Activated naive CD8-positive, alpha-beta T cell treated with anti-CD3 and anti-CD28 coated beads for 36 hours (primary cell): ENCODE results near the gene LGALS8. TPM values are rescaled to one million over a fixed set of nuclear protein-coding genes. Genes with fewer than 3 reads are reported as not detected.
"Not testable (repeated sequence)": the region's sequence is repeated elsewhere in the genome, so short reads cannot be mapped to it uniquely, and the experiment has no call there.

Experiments
- DNase-seq: peaks from one replicate; pipeline ENCODE4 v3.0.0; 2021
- H3K27ac Mint-ChIP-seq: one replicate; pipeline ENCODE4 v1.8.0; 2022; ENCODE audit warnings: mild to moderate bottlenecking, moderate library complexity, mixed read lengths
- H3K27me3 Mint-ChIP-seq: one replicate; pipeline ENCODE4 v1.8.0; 2022; ENCODE audit warnings: mild to moderate bottlenecking, mixed read lengths
- H3K36me3 Mint-ChIP-seq: one replicate; pipeline ENCODE4 v1.8.0; 2021; ENCODE audit warnings: mild to moderate bottlenecking, mixed read lengths
- H3K4me1 Mint-ChIP-seq: one replicate; pipeline ENCODE4 v1.8.0; 2021; ENCODE audit warnings: mixed read lengths
- H3K4me3 Mint-ChIP-seq: one replicate; pipeline ENCODE4 v1.8.0; 2022; ENCODE audit warnings: mild to moderate bottlenecking, moderate library complexity, mixed read lengths
- H3K9me3 Mint-ChIP-seq: one replicate; pipeline ENCODE4 v1.8.0; 2022; ENCODE audit warnings: mixed read lengths
- total RNA-seq, 2 experiments: library from RNA; stranded (reverse); gene quantifications; one replicate each; pipeline ENCODE4 v1.2.3, GENCODE V29; 2021

The LGALS8 gene
- total RNA-seq, 2 experiments from 2014 or later: 69.0 to 76.6 TPM

DNA sequence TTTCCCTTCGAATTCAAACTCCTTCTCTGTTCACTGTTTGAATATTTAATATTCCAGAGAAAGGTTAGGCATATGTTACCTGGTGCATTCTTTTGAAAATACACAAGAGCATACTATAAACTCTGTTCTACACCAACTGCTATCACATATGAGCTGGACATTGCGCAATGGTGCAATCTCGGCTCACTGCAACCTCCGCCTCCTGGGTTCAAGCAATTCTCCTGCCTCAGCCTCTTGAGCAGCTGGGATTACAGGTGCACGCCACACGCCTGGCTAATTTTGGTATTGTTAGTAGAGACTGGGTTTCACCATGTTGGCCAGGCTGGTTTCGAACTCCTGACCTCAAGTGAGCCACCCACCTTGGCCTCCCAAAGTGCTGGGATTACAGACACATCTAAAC lies 53.3 kb downstream of the LGALS8 start:
- DNase-seq, H3K27me3 Mint-ChIP-seq, H3K27ac Mint-ChIP-seq, H3K9me3 Mint-ChIP-seq, H3K4me1 Mint-ChIP-seq, H3K4me3 Mint-ChIP-seq: not testable (repeated sequence)
- H3K36me3 Mint-ChIP-seq: peaks cover 22% of the 10 kb centered on the region

- peaks cover 20% of the 10 kb centered on the region for H3K36me3 Mint-ChIP-seq
- H3K27me3 Mint-ChIP-seq: no peaks in the 10 kb centered on the region
- no peak overlapping the region for H3K27ac Mint-ChIP-seq
- H3K9me3 Mint-ChIP-seq: no peaks in the 10 kb centered on the region
- no peak overlapping the region for H3K4me3 Mint-ChIP-seq
- H3K4me1 Mint-ChIP-seq: no peaks in the 10 kb centered on the region
- no peak for DNase-seq
These were observed 54.9 kb downstream of the LGALS8 start for GRCh38 chr1:236578661-236579060.

DNA sequence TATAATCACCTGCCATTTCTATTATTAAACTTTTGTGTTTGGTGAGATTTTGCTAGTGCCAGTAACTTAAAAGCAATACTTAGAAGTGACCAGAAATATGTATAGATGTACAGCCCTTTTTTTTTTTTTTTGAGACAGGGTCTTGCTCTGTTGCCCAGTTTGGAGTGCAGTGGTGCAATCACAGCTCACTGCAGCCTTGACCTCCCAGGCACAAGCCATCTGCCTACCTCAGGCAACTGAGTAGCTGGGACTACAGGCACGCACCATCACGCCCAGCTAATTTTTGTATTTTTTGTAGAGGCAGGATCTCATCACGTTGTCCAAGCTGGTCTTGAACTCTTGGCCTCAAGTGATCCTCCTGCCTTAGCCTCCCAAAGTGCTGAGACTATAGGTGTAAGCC lies 56.6 kb downstream of the LGALS8 start:
- not testable (repeated sequence) for H3K27ac Mint-ChIP-seq, H3K4me1 Mint-ChIP-seq, H3K4me3 Mint-ChIP-seq, H3K27me3 Mint-ChIP-seq, DNase-seq, H3K9me3 Mint-ChIP-seq
- peaks cover 23% of the 10 kb centered on the region for H3K36me3 Mint-ChIP-seq

GRCh38 chr1:236581528-236581927 lies 57.7 kb downstream of the LGALS8 start:
- H3K36me3 Mint-ChIP-seq: peaks cover 22% of the 10 kb centered on the region
- no peak overlapping the region for H3K4me3 Mint-ChIP-seq
- no peak overlapping the region for H3K27ac Mint-ChIP-seq
- DNase-seq: no peak
- no peaks in the 10 kb centered on the region for H3K27me3 Mint-ChIP-seq
- H3K4me1 Mint-ChIP-seq: no peaks in the 10 kb centered on the region
- no peaks in the 10 kb centered on the region for H3K9me3 Mint-ChIP-seq

DNA sequence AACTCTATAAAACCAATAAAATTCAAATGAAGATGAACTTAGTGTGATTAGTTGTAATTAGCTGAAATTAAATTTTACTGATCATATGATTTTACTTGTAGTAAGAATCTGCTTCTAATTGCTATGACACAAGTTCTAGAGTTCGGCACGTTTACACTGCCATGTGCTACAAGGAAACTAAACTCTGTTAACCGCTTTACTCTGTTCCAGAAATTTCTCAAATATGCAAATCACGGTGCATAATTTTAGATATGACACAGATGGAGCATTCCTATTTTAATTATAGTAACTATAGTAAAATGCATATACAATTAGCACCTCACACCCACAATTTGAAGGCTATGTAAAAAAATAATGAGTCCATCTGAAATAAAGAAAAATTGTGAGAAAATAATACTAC lies 65.7 kb downstream of the LGALS8 start:
- H3K9me3 Mint-ChIP-seq: no peaks in the 10 kb centered on the region
- no peaks in the 10 kb centered on the region for H3K27me3 Mint-ChIP-seq
- H3K36me3 Mint-ChIP-seq: peaks cover 21% of the 10 kb centered on the region

DNA sequence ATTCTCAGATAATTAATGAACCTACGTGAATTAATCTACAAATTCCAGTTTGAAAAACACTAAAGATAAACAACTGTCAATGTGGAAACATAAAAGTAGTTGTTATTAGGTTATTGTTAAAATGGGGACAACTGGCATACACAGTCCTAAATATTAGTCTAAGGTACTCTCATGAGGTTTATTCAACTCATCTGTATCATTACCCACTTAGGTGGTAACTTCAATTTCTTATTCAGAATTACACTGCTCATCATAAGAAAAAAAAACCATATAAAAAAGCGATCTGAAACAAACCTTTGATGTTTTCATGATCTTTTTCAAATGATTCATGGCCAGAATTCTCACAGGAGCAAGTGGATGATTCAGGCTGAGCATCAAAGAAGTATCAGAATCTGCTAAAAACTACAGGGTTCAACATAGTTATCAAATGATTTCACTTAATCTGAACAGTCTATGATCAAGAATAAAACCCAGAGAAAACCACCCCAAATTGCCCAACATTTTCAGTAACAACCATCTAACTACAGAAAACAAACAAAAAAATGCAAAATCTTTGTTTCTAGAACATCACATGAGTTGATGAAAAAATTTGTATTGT lies 66.9 kb downstream of the LGALS8 start:
- H3K36me3 Mint-ChIP-seq: peaks cover 24% of the 10 kb centered on the region

More for the DNA sequence above, 65.7 kb downstream of the LGALS8 start:
- DNase-seq: no peak
- peaks cover 6% of the 10 kb centered on the region for H3K4me1 Mint-ChIP-seq
- no peak overlapping the region for H3K4me3 Mint-ChIP-seq
- H3K27ac Mint-ChIP-seq: no peak overlapping the region

GRCh38 chr1:236602171-236602570 lies 78.4 kb downstream of the LGALS8 start:
- H3K4me1 Mint-ChIP-seq: peaks cover 23% of the 10 kb centered on the region
- no peaks in the 10 kb centered on the region for H3K9me3 Mint-ChIP-seq
- H3K36me3 Mint-ChIP-seq: peaks cover 35% of the 10 kb centered on the region
- H3K27me3 Mint-ChIP-seq: no peaks in the 10 kb centered on the region
- no peak overlapping the region for H3K4me3 Mint-ChIP-seq
- no peak for DNase-seq
- H3K27ac Mint-ChIP-seq: no peak overlapping the region

More for the DNA sequence above, 66.9 kb downstream of the LGALS8 start:
- Mint-ChIP-seq H3K27ac (no peak overlapping the region), H3K4me1 (peaks cover 8% of the 10 kb centered on the region), H3K9me3 (no peaks in the 10 kb centered on the region), H3K4me3 (no peak overlapping the region), H3K27me3 (no peaks in the 10 kb centered on the region)
- no peak for DNase-seq

Other genes with a start within 250 kb of the LGALS8 start
- 1 to 10 TPM; 2.8 to 3.7 TPM for gene ERO1B, start 242.0 kb upstream of the LGALS8 start, total RNA-seq
- 1 to 10 TPM; 1.6 TPM for gene EDARADD, start 129.7 kb upstream of the LGALS8 start, total RNA-seq
- gene HEATR1, start 80.5 kb downstream of the LGALS8 start, total RNA-seq: 100 to 1,000 TPM; 101 TPM
- gene ACTN2, start 162.5 kb downstream of the LGALS8 start, total RNA-seq: under 1 TPM; 0.37 to 0.38 TPM